ENCODE measurements around the gene IFNA4. TPM values are rescaled to one million over a fixed set of nuclear protein-coding genes. Genes with fewer than 3 reads are reported as not detected.
"Not testable (repeated sequence)": the region's sequence is repeated elsewhere in the genome, so short reads cannot be mapped to it uniquely, and the experiment has no call there.

IFNA4 gene
- not detected for polyA plus RNA-seq

GRCh38 chr9:21187487-21187886 is at the start of gene IFNA4:
IFNA4 (minus strand) TSS chr9:21187587; CDS start chr9:21187531, 56 bp downstream.
- not testable (repeated sequence) for H3K27ac ChIP-seq (ENCODE audit: low read depth, low read length)
- WGBS, 3 donors = 67 to 92% (median 89%) methylated on average over 2 to 3 of the region's 3 CpGs

DNA sequence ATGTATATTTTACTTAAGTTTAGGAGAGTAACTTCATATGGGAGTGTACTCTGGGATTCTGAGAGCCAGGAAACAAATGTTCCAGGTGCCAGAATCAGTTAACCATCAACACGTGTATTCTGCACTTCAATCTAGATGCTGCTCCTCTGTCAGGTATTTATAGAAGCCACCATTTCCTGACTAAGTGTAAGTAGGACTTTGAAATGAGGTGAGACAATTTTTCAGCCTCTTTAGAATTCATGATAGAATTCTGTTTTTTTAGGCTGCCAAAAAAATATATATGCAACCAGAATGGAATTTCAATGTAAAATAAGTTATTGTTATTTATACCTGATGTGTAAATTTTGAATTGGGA is 49.0 kb upstream of the IFNA4 start:
- H3K27ac ChIP-seq (ENCODE audit: low read depth, low read length) = not testable (repeated sequence)
- 4 to 18% (median 6%) methylated on average over 1 of the region's 1 CpG for WGBS, 3 donors

DNA sequence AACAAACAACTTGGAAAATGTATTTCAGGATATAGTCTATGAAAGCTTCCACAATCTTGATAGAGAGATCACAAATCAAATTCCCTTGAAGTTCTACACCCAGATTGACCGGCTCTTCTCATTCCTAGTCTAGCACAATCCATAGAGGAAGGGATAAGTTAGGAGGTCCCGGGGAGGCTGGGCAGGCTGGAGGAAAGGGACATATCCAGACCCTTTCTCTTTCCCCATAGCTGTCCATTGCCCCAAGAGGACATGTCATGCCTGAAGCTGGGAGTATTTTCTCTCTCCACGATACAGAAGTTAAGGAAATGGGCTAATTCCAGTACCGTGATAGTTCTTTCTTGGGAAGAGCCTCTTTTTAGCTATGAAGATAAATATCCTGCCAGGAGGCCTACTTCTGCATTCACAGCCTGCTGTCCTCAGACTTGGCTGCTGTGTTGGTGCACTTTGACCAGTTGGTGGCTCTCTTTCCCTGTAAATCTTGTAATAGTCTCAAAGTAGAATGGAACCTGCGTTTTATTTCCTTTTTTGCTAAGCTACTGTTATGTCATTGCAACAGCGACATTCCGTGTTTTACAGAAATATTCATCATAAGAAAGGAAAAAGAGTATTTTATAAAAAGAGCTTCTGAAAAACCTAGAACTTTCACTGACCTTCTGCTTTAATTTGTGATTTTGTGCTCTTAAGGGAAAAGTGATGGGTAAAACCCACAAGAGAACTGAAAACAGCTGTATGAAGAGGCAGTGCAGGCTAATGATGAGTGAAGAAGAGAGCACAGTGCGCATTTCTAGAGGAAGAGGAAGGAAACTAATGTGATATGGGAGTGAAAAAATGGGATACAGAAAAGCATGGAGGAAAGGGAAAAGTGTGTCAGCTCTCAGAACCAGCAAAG is 48.3 kb upstream of the IFNA4 start:
- WGBS, 3 donors = 25 to 29% (median 28%) methylated on average over 8 of the region's 8 CpGs
- H3K27ac ChIP-seq (ENCODE audit: low read depth, low read length) = not testable (repeated sequence)

- H3K27ac ChIP-seq (ENCODE audit: low read depth, low read length) = no peak overlapping the region
- WGBS, 3 donors = 78 to 89% (median 82%) methylated on average over 4 of the region's 4 CpGs
These were observed 46.8 kb upstream of the IFNA4 start for GRCh38 chr9:21234153-21234687.

DNA sequence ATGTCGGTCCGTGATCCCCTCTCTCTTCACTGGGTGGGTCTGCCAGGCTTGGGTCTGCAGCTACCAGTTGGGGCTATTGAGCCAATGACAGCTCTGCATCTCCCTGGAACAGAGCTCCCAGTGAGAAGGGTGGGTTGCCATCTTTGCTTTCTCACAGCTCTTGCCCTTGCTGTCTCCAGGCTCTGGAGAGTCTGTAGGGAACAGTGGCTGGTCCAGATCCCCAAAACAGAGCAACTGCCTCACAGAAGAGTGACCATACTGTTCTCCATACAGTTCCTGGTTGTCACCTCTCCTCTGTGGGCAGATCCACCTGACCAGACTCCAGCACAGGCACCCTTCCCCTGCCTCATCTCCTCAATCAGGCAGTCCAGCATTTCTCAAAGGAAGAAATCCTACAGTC is 45.9 kb upstream of the IFNA4 start:
- H3K27ac ChIP-seq (ENCODE audit: low read depth, low read length) = no peak overlapping the region
- WGBS, 3 donors = 89 to 100% (median 90%) methylated on average over 2 of the region's 2 CpGs

- 56 to 86% (median 84%) methylated on average over 2 of the region's 2 CpGs for WGBS, 3 donors
- no peak within 1 kb of the TSS for H3K27ac ChIP-seq (ENCODE audit: low read depth, low read length)
These were observed 40.7 kb upstream of the IFNA4 start, which contains the start of gene IFNA17 for GRCh38 chr9:21228122-21228521. IFNA17 (minus strand) TSS chr9:21228222; CDS start chr9:21228173, 49 bp downstream.

DNA sequence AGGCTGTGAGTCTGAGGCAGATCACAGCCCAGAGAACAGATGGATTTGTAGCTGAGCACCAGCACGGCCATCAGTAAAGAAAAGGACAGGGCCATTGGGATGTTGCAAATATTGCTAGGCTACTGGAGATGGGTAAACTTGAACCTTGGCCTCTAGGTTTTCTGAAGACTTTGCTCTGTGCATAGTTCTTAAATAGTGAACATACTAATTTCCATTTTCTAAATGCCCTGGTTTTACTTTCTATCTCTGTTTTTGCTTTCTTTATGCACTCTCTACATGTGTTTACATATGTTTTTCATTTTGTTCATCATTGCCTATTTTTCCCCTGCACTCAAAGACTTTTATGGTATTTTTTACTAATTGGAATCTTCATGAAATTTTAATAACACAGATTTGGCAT is 29.8 kb upstream of the IFNA4 start, which contains the start of gene IFNA16:
TSS of gene IFNA16 (minus strand) at position 101 of the 400 bp plus-strand sequence. CDS start at position 95, 6 bp downstream.
- 58 to 90% (median 80%) methylated on average over 1 of the region's 1 CpG for WGBS, 3 donors
- not testable (repeated sequence) for H3K27ac ChIP-seq (ENCODE audit: low read depth, low read length)

GRCh38 chr9:21213411-21214326 is 26.3 kb upstream of the IFNA4 start:
- H3K27ac ChIP-seq (ENCODE audit: low read depth, low read length) = not testable (repeated sequence)
- 34 to 44% (median 38%) methylated on average over 4 to 5 of the region's 5 CpGs for WGBS, 3 donors

- WGBS, 3 donors = 49 to 67% (median 60%) methylated on average over 2 of the region's 2 CpGs
These were observed 24.8 kb upstream of the IFNA4 start for GRCh38 chr9:21212160-21212559.

DNA sequence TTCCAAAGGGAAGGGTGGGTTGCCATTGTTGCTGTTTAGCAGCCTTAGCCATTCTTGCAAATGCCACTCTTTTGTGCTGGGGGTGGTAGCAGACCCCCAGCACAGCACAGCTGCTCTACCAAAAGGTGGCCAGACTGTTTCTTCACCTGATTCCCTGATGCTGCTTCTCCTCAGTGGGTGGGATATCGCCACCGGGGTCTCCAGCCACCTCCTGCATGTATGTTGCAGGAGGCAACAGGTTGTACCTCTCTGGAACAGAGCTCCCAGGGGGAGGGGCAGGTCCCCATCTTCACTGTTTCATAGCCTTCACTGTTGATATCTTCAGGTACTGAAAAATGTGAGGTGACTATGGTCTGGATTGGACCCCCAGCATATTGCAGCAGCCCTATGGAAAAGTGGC is 23.4 kb upstream of the IFNA4 start:
- WGBS, 3 donors = 80 to 86% (median 82%) methylated on average over 2 of the region's 2 CpGs

More at GRCh38 chr9:21212160-21212559, 24.8 kb upstream of the IFNA4 start:
- H3K27ac ChIP-seq (ENCODE audit: low read depth, low read length) = not testable (repeated sequence)

GRCh38 chr9:21210311-21210710 is 22.9 kb upstream of the IFNA4 start:
- no peak overlapping the region for H3K27ac ChIP-seq (ENCODE audit: low read depth, low read length)
- WGBS, 3 donors = 90 to 92% (median 91%) methylated on average over 7 of the region's 7 CpGs

More for the DNA sequence above, 23.4 kb upstream of the IFNA4 start:
- not testable (repeated sequence) for H3K27ac ChIP-seq (ENCODE audit: low read depth, low read length)

DNA sequence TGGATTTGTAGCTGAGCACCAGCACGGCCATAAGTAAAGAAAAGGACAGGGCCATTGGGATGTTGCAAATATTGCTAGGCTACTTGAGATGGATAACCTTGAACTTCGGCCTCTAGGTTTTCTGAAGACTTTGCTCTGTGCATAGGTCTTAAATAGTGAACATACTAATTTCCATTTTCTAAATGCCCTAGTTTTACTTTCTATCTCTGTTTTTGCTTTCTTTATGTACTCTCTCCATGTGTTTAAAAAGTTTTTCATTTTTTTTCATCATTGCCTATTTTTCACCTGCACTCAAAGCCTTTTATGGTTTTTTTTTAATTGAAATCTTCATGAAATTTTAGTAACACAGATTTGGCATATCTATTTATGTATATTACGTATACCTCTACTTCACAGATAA is 19.7 kb upstream of the IFNA4 start, which contains the start of gene IFNA10:
TSS of gene IFNA10 (minus strand) at position 101 of the 400 bp plus-strand sequence. CDS start at position 55, 46 bp downstream.
- not testable (repeated sequence) for H3K27ac ChIP-seq (ENCODE audit: low read depth, low read length)
- 62 to 97% (median 86%) methylated on average over 3 of the region's 3 CpGs for WGBS, 3 donors

- no peak overlapping the region for H3K27ac ChIP-seq (ENCODE audit: low read depth, low read length)
These were observed 17.8 kb upstream of the IFNA4 start for GRCh38 chr9:21205204-21205603.

DNA sequence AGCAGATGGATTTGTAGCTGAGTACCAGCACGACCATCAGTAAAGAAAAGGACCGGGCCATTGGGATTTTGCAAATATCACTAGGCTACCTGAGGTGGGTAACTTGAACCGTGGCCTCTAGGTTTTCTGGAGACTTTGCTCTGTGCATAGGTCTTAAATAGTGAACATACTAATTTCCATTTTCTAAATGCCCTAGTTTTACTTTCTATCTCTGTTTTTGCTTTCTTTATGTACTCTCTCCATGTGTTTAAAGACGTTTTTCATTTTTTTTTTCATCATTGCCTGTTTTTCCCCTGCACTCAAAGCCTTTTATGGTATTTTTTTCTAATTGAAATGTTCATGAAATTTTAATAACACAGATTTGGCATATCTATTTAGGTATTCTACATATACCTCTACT is 14.7 kb upstream of the IFNA4 start, which contains the start of gene IFNA7:
TSS of gene IFNA7 (minus strand) at position 101 of the 400 bp plus-strand sequence. CDS start at position 61, 40 bp downstream.
- H3K27ac ChIP-seq (ENCODE audit: low read depth, low read length) = not testable (repeated sequence)
- 56 to 80% (median 78%) methylated on average over 4 of the region's 4 CpGs for WGBS, 3 donors

DNA sequence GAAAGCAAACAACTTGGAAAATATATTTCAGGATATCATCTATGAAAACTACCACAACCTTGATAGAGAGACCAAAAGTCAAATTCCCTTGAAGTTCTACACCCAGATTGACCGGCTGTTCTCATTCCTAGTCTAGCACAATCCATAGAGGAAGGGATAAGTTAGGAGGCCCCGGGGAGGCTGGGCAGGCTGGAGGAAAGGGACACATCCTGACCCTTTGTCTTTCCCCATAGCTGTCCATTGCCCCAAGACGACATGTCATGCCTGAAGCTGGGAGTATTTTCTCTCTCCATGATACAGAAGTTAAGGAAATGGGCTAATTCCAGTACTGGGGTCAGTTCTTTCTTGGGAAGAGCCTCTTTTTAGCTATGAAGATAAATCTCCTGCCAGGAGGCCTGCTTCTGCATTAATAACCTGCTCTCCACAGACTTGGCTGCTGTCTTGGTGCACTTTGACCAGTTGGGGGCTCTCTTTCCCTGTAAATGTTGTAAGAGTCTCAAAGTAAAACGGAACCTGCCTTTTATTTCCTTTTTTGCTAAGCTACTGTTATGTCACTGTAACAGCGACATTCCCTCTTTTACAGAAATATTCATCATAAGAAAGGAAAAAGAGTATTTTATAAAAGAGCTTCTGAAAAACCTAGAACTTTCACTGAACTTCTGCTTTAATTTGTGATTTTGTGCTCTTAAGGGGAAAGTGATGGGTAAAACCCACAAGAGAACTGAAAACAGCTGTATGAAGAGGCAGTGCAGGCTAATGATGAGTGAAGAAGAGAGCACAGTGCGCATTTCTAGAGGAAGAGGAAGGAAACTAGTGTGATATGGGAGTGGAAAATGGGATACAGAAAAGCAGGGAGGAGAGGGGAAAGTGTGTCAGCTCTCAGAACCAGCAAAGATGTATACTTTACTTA is 7.7 kb upstream of the IFNA4 start:
- not testable (repeated sequence) for H3K27ac ChIP-seq (ENCODE audit: low read depth, low read length)
- 32 to 33% (median 33%) methylated on average over 6 of the region's 6 CpGs for WGBS, 3 donors

GRCh38 chr9:21182810-21183736 is 4.3 kb downstream of the IFNA4 start:
- H3K27ac ChIP-seq (ENCODE audit: low read depth, low read length) = not testable (repeated sequence)
- WGBS, 3 donors = 33 to 42% (median 36%) methylated on average over 4 of the region's 4 CpGs

All from adipose tissue (tissue), 3 donors.